Inferior parietal cortex (tissue), 1 donor: ENCODE results near the gene IPMK.

Experiments used
- DNase-seq: peaks from one replicate; pipeline ENCODE4 v3.0.0-alpha.2; 2016; ENCODE audit errors: extremely low spot score

IPMK gene

GRCh38 chr10:58153751-58154150 is 113.9 kb downstream of the IPMK start:
- no peak for DNase-seq

- DNase-seq: peak; percentile 85
Measured at GRCh38 chr10:58152673-58153263, 114.9 kb downstream of the IPMK start.

- DNase-seq: no peak
Measured at GRCh38 chr10:58150290-58150689, 117.4 kb downstream of the IPMK start.

- DNase-seq: no peak
Measured at GRCh38 chr10:58143944-58144343, 123.8 kb downstream of the IPMK start.
